ENCODE data around the gene SMC6. TPM values are rescaled to one million over a fixed set of nuclear protein-coding genes. Genes with fewer than 3 reads are reported as not detected.

SMC6 gene
- total RNA-seq, 1 donor from 2014 or later = 26.8 TPM

GRCh38 chr2:17615728-17616351, 137.8 kb downstream of the SMC6 start:
- TF ChIP-seq, protein P1, sequence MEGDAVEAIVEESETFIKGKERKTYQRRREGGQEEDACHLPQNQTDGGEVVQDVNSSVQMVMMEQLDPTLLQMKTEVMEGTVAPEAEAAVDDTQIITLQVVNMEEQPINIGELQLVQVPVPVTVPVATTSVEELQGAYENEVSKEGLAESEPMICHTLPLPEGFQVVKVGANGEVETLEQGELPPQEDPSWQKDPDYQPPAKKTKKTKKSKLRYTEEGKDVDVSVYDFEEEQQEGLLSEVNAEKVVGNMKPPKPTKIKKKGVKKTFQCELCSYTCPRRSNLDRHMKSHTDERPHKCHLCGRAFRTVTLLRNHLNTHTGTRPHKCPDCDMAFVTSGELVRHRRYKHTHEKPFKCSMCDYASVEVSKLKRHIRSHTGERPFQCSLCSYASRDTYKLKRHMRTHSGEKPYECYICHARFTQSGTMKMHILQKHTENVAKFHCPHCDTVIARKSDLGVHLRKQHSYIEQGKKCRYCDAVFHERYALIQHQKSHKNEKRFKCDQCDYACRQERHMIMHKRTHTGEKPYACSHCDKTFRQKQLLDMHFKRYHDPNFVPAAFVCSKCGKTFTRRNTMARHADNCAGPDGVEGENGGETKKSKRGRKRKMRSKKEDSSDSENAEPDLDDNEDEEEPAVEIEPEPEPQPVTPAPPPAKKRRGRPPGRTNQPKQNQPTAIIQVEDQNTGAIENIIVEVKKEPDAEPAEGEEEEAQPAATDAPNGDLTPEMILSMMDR (IDR thresholded peaks at IDR 0.05; ENCODE audit: unreplicated experiment) = no peak
- no peak overlapping the region for H3K27ac Mint-ChIP-seq
- H3K9me3 Mint-ChIP-seq (ENCODE audit: low read depth) = no peaks in the 10 kb centered on the region
- H3K4me1 Mint-ChIP-seq (ENCODE audit: low read depth) = no peaks in the 10 kb centered on the region
- H3K36me3 Mint-ChIP-seq (ENCODE audit: insufficient read depth) = no peaks in the 10 kb centered on the region
- H3K27me3 Mint-ChIP-seq = no peaks in the 10 kb centered on the region
- no peak overlapping the region for H3K4me3 Mint-ChIP-seq (ENCODE audit: low read depth)
- DNase-seq (ENCODE audit: low spot score, unreplicated experiment) = no peak

GRCh38 chr2:17615147-17615546, 138.5 kb downstream of the SMC6 start:
- TF ChIP-seq, protein P1 (IDR thresholded peaks at IDR 0.05; ENCODE audit: unreplicated experiment) = no peak
- no peaks in the 10 kb centered on the region for H3K36me3 Mint-ChIP-seq (ENCODE audit: insufficient read depth)

GRCh38 chr2:17614174-17614930, 139.3 kb downstream of the SMC6 start:
- DNase-seq (ENCODE audit: low spot score, unreplicated experiment) = no peak
- Mint-ChIP-seq H3K4me3 (ENCODE audit: low read depth) (no peak overlapping the region), H3K4me1 (ENCODE audit: low read depth) (no peaks in the 10 kb centered on the region), H3K36me3 (ENCODE audit: insufficient read depth) (no peaks in the 10 kb centered on the region), H3K27ac (no peak overlapping the region), H3K27me3 (no peaks in the 10 kb centered on the region), H3K9me3 (ENCODE audit: low read depth) (no peaks in the 10 kb centered on the region)
- TF ChIP-seq, protein P1 (IDR thresholded peaks at IDR 0.05; ENCODE audit: unreplicated experiment) = no peak

More at GRCh38 chr2:17615147-17615546, 138.5 kb downstream of the SMC6 start:
- Mint-ChIP-seq H3K9me3 (ENCODE audit: low read depth) (no peaks in the 10 kb centered on the region), H3K27me3 (no peaks in the 10 kb centered on the region), H3K4me1 (ENCODE audit: low read depth) (no peaks in the 10 kb centered on the region), H3K27ac (no peak overlapping the region), H3K4me3 (ENCODE audit: low read depth) (no peak overlapping the region)
- DNase-seq (ENCODE audit: low spot score, unreplicated experiment) = no peak

Other genes with a start within 250 kb of the SMC6 start
- gene RAD51AP2, start 235.4 kb downstream of the SMC6 start, total RNA-seq = 0.07 and 0.13 TPM in 2 replicates
- 1.1 TPM in 2 replicates for gene VSNL1, start 213.1 kb downstream of the SMC6 start, total RNA-seq
- gene GEN1, start 328 bp upstream of the SMC6 start, total RNA-seq = 21.7 and 22.6 TPM in 2 replicates
- gene MSGN1, start 62.6 kb upstream of the SMC6 start, total RNA-seq = not detected in 2 replicates
- 7.4 and 8.2 TPM in 2 replicates for gene KCNS3, start 124.9 kb upstream of the SMC6 start, total RNA-seq

Data from progenitor cell of endocrine pancreas (in vitro differentiated cells).